Fibroblast of skin of right biceps (primary cell): ENCODE results near the gene SPTLC1.
A peak's percentile ranks its signal among the peaks of the same experiment; 100 is the strongest.
"Not testable (repeated sequence)": the region's sequence is repeated elsewhere in the genome, so short reads cannot be mapped to it uniquely, and the experiment has no call there.

ENCODE experiments used
- DNase-seq: peaks from one replicate; pipeline ENCODE4 v3.0.0-alpha.2; 2013

Gene SPTLC1, protein sequence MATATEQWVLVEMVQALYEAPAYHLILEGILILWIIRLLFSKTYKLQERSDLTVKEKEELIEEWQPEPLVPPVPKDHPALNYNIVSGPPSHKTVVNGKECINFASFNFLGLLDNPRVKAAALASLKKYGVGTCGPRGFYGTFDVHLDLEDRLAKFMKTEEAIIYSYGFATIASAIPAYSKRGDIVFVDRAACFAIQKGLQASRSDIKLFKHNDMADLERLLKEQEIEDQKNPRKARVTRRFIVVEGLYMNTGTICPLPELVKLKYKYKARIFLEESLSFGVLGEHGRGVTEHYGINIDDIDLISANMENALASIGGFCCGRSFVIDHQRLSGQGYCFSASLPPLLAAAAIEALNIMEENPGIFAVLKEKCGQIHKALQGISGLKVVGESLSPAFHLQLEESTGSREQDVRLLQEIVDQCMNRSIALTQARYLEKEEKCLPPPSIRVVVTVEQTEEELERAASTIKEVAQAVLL

DNA sequence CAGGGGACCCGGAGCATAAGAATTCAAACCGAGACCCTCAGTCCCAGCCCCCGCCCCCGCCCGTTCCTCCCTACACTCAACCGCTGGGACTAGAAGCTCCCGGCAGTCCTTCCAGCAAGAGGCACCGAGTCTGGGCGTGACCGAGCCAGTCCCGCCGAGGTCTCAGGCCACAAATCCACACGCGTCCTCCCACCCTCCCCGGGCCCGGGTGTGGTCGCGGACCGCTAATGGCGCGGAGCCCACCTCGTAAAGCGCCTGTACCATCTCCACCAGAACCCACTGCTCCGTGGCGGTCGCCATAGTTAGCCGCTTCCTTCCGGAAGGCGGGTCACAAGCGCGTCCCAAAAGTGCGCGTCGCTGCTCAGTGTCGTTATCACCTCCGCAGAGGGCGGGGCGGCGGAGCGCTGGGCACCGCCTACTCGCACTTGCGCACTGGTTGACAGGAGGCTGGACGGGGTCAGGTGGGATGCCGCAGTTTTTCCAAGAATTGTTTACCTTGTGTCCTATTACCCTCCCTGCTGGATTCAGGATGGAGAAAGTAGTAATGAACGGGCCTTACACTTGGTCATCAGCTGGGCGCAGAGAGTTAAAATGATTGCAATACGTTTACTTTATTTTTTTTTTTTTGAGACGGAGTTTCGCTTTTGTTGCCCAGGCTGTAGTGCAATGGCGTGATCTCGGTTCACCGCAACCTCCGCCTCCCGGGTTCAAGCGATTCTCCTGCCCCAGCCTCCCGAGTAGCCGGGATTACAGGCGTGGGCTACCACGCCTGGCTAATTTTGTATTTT lies at the start of gene SPTLC1:
Gene SPTLC1, minus strand, starts transcription at position 343 of the 788 bp plus-strand sequence. Its CDS starts 43 bp downstream, at position 300.
- peak; percentile 92 for DNase-seq

DNA sequence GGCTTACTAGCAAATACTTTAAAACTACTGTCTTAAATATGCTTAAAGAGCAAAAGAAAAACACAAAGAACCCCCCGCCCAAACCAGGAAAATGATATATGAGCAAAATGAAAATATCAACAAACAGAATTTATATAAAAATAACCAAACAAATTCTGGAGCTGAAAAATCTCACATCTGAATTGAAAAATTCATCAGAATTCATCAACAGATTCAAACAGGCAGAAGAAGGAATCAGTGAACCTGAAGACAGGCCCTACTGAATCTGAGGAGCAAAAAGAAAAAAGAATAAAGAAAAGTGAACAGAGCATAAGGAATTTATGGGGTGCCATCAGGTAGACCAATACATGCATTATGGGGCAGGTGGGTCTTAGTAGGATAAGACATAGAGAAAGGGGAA lies 49.8 kb upstream of the SPTLC1 start:
- DNase-seq: no peak

DNA sequence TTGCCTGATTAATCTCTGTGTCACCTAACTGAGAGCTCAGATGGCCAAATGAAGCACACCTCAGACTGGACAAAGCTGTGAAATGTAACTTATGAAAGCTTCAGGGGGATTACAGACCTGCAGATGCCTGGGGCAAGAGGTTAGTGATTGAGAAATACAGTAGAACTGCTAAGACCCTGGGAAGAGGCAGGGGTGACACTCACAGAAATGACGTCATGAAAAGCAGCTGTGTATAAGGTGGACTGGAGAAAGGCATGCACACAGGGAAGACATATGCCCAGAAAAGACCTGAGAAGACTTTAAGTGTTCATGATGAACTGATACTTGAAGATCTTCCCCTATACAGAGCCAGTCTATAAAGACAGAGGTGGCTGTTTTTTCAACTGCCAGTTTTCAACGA lies 49.3 kb upstream of the SPTLC1 start:
- DNase-seq: no peak

DNA sequence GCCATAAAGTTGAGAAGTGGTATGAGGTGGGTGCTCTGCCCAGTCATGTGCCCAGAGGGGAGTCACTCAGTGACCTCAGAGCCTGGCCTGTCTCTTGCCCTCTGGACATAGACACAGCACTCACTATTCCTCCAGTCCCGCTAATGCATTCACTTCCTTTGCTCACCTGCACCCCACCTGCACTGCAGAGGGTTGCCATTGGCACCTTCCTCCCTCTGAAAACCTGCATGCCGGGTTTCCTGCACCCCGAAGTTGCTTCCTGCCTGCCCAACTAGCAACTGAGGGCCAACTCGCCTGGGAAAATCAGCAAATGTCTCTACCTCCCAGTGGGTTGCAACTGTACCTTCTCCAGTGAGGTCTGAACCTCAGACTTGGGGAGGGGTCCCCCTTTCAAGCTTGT lies 48.1 kb upstream of the SPTLC1 start:
- DNase-seq: no peak

DNA sequence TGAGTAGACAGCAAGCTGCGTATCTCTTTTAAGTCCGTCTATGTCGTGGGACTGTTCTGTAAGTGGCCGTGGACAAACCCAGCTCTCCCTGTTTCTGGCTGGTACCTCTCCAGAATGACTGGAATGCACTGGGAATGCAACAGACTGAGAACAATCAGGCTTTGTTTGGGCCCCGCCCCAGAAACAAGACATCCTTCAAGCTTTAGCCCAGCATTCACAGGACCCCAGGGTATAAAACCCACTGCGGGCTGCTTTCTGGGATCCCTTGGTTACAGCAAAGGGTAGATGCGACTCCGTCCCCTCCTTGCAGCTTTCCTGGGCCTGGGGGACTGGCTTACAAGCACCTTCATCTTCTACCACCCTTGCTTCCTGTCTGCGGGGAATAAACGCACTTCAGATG lies 45.6 kb upstream of the SPTLC1 start:
- no peak for DNase-seq

DNA sequence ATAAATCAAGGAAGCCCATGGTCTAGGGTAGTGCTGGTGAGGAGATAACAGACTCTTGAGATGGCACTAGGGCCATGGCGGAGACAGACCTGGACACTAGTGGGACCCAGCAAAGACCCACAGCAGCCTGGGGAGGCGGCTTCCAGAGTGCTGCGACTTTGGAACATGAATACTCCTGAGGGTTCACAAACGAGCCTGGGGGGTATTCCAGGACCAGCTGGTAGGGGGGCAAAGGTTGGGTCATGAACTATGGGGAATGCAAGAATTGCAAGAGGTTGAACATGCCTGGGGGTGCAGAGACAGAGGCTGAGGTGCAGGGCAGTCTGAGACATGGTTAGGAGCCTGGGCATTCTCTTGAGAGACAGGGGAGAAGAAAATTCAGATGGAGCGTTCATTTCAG lies 43.8 kb upstream of the SPTLC1 start:
- no peak for DNase-seq

DNA sequence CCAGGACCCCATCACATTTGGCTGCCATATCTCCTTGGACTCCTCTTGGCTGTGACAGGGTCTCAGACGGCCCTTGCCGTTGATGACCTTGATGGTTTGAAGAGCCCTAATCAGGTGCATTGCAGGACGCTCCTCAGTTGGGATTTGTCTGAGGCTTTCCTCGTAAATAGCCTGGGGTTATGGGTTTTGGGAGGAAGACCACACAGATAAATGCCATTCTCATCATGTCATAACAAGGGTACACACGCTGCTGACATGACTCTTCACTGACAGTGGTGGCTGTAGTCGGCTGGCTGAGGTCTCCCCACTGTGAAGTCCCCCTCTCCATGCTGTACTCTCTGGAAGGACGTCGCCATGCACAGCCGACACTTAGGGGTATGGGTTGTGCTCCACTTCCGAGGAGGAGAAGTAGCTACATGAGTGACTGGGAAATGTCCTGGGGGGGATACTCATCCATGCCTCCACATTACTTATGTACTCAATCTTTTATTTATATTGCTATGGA lies 42.9 kb upstream of the SPTLC1 start:
- no peak for DNase-seq

DNA sequence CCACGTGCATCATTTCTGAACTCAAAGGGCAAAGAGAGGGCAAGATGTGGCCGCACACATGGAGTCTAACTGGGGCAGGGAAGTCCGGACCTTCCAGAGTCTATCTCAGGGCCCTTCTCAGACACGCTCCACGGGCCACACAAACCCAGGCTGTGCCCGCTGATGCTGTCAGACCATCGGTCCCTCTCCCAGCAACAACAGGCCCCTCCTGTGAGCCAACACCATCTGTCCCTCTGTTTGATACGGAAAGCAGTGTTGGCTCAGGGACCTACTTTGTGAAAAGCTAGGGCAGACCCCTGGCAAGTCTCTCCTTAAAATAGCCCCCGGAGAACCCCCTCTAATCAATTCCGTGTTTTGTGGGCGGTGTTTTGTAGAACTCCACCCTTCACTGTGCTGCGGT lies 40.5 kb upstream of the SPTLC1 start:
- DNase-seq: not testable (repeated sequence)

DNA sequence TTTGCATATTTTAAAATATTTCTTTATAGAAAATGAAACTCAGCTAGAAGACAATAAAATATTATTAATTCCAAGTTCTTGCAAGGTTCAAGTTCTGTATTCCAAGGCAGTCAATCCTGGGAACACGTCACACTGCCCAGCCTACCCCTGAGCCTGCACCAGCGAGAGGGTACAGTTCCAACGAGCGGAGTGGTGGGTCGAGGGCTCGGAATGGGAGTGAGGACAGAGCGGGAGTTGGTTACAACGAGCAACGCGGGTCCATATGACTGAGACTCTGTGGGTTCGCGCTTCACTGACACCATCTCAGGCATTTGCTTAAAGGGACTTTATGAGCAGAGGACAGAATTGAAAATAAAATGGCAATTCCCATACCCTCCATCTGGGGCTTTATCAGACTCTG lies 40.0 kb upstream of the SPTLC1 start:
- DNase-seq: no peak

DNA sequence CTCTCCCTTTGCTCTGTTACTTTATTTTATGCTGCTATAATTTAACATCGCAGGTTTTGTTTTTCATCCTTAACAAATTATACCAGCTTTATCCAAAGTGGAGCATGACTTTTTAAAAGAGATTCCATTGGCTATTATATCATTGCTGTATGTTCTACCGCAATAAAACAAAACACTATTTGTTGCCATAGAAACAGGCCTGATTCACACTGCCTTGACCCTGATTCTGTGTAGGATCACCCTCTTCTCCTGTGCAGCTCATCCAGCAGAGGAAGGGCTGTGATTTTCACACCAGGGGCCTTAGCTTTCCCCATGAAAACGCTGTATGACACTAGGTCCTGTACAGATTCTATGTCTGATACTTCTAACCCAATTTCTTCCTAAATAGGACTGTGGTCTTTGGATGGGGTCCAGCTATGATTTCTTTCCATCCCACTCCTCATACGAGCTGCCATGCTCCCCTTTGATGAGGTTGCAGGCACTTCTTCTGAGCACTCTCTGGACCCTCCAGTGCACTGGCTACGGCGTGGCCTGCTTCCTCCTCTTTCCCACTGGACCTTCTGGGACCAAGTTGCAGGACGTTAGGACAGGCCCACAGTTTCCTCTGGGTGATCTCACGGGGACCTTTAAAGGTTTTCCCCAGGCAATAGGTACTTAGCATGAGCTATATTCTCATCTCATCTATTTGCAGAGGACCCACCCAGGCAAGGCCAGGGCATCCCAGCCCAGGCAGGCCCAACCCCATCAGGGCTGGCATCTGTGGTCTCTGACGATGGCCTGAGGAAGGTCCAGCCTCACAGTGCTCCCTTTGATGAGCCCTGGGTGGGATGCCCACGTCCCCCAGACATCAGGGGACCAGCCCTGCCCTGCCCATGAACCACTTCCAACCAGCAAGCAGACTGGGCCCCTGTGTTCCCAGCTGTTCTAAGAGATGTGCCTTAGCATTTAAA lies 38.5 kb upstream of the SPTLC1 start:
- DNase-seq: peak; percentile 92

DNA sequence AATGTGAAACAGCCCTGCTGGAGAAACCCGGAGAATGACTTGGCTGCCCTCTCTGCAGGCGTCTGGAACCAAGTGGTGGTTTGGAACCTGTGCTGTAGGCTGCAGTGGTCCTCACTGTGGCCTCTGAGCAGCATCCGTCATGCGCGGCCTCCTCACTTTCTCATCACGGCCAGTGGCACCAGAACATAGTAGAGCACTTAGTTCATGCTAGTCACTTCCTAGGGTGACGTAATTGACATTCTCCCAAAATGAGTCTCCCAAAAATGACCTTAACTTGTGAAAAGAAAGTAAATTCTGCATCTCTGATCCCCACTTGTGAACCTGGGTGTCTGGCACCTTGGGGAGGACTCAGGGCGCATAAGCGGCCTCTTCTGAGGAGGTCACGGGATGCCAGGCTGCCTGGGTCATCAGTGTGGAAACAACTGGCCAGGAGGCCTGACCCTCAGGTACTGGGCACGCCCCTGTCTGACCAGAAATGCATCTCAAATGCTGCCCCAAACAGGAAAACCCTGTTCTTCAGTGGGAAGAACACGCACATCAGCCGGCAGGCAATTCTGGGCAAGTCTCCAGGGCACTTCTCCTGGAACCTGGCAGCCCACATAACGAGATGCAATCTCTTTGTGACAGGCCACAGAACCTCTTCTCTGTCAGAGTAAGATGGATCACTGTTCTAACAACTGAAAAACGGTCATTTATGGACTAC lies 36.6 kb upstream of the SPTLC1 start:
- DNase-seq: peak; percentile 87

DNA sequence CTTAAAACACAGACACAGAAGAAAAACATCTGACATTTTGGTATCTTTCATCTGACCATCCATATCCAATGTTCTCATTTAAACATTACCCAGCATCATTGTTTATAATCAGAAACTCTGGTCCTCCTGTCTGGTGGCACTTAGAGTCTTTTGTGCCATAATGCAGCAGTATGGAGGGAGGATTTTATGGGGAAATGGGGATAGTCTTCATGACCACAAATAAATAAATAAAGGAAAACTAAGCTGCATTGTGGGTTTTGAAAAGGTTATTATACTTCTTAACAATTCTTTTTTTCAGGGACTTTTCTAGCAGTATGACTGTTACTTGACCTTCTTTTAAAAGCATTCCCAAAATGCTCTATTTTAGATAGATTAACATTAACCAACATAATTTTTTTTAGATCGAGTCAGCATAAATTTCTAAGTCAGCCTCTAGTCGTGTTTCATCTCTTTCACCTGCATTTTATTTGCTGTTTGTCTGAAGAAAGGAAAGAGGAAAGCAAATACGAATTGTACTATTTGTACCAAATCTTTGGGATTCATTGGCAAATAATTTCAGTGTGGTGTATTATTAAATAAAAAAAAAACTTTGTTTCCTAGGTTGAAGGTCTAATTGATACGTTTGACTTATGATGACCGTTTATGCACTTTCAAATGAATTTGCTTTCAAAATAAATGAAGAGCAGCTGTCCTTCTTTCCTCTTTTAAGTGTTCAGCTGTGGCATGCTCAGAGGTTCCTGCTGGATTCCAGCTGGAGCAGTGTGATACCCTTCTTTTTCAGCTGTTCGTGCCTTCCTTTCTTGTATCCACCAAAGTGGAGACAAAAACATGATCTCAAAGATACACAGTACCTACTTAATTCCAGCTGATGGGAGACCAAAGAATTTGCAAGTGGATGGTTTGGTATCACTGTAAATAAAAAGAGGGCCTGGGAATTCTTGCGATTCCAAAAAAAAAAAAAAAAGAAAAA lies 35.6 kb upstream of the SPTLC1 start:
- not testable (repeated sequence) for DNase-seq

DNA sequence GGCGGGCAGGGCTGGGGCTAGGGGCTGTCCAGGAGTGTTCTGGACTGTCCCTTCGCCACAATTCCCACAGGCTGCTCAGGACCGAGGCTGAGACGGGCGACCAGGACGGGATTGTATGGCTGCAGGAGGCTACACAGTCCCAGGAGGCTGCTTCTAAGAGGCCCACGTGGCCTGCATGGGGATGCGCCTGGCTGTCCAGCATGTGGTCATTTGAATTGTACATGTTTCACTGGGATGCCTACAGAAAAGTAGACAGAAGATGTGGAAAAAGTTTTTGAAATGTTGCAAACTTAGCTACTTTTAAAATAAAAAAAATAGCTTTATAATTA lies 32.6 kb upstream of the SPTLC1 start:
- no peak for DNase-seq

DNA sequence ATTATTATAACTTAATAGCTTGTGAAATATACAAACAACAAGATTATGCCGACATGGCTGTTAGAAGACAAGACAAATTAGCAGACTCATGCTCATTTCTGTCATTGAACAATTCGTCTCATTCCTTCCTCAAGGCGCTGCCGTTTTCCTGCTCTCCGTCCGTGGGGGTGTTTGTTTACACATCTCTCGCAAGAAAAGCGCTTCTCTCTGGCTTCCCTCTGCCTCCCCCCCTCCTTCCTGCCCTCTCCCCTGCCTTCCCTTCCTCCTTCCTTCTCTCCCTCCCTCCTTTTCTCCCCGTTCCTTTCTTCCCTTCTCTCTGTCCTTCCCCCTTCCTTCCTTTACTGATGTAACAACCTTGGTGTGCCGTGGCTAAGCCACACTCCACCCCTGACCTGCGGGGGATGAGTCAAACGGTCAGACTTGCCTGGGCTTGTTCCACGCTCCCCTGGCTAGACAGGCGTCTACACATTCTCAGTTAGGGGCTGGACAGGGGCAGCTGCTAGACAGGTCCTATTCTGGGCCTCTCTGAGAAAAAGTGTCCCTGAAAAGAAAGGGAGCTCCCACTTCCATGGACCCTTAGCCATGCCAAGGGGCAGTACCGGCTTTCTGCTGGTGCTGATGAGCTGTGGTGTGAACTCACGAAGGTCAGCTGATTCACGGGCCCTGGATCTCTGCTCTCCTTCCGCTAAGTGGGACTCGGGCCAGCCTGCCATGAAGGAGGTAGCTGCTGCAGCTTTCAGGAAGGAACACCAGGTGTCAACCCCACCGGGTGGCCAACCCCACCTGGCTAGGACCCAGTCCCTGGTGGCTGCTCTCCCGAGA lies 32.0 kb upstream of the SPTLC1 start:
- peak; percentile 84 for DNase-seq

DNA sequence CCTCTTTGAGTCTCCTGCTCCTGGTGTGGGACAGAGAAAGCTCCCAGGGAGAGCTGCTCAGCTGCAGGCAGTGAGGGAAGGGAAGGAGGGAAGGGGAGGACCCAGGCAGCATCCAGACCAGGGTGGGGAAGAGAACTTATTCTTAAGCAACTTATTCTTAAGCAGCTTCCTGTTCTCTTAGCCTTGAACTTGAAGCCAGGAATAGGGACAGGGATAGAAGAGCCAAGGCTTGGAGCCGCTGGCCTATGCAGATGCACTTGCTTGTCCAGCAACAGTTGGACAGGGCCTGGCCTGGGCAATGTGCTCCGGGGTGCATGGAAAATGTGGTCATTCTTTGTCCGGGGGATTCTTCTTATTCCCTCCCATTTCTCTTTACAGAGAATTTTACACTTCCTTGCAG lies 31.4 kb upstream of the SPTLC1 start:
- no peak for DNase-seq

DNA sequence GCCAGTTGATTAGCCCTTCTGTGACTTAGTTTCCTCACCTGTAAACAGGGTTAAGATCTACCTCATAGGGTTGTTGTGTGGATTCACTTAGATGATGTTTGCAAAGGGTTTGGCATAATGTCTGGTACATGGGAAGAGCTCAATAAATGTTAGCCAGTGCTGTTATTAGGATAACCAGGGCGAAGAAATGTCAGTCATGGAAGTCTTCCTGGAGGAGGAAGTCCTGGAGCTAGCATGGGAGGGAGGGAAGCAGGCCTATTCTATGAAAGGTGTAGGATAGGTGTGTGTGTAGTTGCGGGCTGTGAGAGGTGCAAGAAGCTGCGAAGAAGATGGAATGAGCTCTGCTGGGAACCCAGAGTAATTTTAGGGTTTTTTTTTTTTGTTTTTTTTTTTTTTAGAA lies 30.6 kb upstream of the SPTLC1 start:
- DNase-seq: not testable (repeated sequence)

DNA sequence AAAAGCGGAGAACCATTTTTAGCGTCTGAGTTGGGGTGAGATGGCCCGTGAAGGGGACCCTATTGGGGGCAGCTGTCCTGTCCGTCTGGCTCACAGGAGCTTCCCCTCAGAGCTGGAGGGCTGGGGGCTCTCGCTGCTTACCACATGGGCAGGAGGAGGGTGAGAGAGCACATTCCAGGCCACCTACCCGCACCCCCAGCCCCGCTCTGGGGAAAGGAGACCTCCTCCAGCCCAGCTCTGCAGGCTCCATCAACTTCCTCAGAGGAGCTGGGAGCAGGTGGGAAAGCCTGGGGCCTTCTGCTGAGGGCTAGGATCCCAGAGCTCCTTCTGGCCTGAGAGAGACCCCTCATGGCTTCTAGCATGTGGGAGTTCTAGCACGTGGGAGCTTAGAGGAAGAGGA lies 27.1 kb upstream of the SPTLC1 start:
- no peak for DNase-seq

DNA sequence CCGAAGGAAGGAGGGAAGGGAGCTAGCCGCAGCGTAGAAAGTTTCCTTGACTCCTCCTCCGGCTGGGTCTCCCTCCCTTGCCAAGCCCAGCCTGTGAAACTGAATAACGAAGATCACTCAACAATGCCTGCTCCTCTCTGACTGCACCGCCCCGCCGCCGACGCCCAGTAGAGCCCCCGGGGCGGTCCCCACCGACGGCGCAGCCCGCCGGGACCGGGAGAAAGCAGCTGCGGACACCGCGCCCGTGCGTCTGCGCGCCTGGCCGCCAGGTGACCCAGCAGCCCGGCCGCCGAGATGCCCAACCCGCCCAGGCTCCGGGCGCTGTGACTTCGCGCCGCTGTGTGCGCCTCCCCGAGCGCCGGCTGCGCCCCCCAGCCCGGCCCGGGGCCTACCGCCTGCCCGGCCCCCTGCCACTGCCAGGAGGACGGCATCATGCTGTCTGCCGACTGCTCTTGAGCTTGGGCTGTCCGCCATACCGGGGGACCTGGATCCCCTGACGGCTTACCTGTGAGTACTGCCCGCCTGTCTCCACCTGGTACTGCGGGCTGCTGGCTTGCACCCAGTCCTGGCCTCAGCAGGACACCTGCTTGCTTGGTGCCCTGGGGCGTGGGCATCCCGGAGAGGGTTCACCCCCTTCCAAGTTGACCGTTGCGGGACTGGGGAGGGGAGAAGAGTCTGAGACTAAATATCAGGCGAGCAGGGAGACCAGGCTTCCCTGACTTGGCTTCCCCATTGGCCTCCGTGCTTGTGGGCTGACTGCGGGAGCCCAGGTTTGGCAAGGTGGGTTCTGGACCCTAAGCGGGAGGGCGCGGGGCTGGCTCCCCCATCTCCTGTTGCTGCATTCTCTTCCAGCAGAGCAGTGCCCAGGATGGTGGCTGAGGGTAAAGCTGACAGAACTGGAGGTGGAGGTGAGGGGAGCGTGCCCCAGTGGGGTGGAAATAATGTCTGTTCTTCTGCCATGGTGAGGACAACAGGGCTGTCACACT lies 26.2 kb upstream of the SPTLC1 start:
- DNase-seq: peak; percentile 25

DNA sequence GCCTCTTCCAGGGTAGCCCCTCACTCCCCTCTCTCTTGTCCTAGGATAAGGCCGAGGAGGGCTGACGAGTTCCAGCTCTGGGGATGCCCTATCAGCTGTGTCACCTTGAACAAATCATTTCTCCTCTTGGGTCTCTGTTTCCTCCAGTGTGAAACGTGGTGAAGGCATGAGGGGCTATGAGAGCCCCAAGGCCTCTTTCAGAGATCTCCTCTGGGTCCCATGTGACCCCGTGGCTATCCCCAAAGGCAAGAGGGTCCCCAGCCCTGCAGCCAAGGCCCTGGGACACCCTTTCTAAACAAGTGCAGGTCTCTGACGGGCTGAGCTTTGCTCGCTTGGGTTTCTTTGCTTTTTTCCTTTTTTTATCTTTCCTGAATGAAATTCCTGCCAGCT lies 25.5 kb upstream of the SPTLC1 start:
- DNase-seq: no peak
